CD14-positive monocyte (primary cell): ENCODE data around the gene GEN1. TPM values are rescaled to one million over a fixed set of nuclear protein-coding genes. Genes with fewer than 3 reads are reported as not detected.
A peak's percentile ranks its signal among the peaks of the same experiment; 100 is the strongest.

ENCODE experiments used
- DNase-seq, 3 donors: peaks; one replicate each; pipeline ENCODE4 v3.0.0-alpha.2; 2011 to 2022
- H2AFZ ChIP-seq: 2 replicates; pipeline ENCODE4 v1.6.0; 2012; ENCODE audit warnings: mild to moderate bottlenecking, low read depth, low read length, inconsistent platforms; ENCODE audit not compliant: insufficient read depth, poor library complexity, severe bottlenecking
- H3K27ac ChIP-seq, 2 donors: 1 replicate in 1 of 2; 2 replicates in 1 of 2; pipeline ENCODE4 v1.5.1; 2012 to 2013; ENCODE audit warnings: low read length in 2 of 2, control low read depth in 1 of 2, inconsistent platforms in 1 of 2, low read depth in 1 of 2, mild to moderate bottlenecking in 1 of 2
- H3K27me3 ChIP-seq, 2 donors: one replicate each; pipeline versions ENCODE4 v1.6.0 to v1.6.1; 2011 to 2013; ENCODE audit warnings: low read length in 2 of 2; ENCODE audit not compliant: control insufficient read depth in 2 of 2, insufficient read depth in 2 of 2
- H3K36me3 ChIP-seq, 2 donors: replicated peaks in 1 of 2; 1 replicate in 1 of 2; 2 replicates in 1 of 2; pipeline versions ENCODE4 v1.5.1 to v1.6.1; 2012 to 2013; ENCODE audit warnings: low read length in 2 of 2, control low read depth in 1 of 2, inconsistent platforms in 1 of 2, mild to moderate bottlenecking in 1 of 2; ENCODE audit not compliant: insufficient read depth in 2 of 2, control insufficient read depth in 1 of 2
- H3K4me1 ChIP-seq, 2 donors: 1 replicate in 1 of 2; 2 replicates in 1 of 2; pipeline versions ENCODE4 v1.5.1 to v1.6.1; 2012 to 2013; ENCODE audit warnings: low read length in 2 of 2, control low read depth in 1 of 2, inconsistent platforms in 1 of 2, mild to moderate bottlenecking in 1 of 2, moderate library complexity in 1 of 2; ENCODE audit not compliant: insufficient read depth in 2 of 2, control insufficient read depth in 1 of 2
- H3K4me2 ChIP-seq: replicated peaks from 2 replicates; pipeline ENCODE3; 2012; ENCODE audit warnings: low read length, moderate library complexity, mild to moderate bottlenecking; ENCODE audit not compliant: poor library complexity, severe bottlenecking; ENCODE audit errors: extremely low read depth
- H3K4me3 ChIP-seq, 3 experiments: fragments of 200-600 bp in 1 of 3; sonication (generic) in 1 of 3; replicated peaks in 1 of 3; 1 replicate in 2 of 3; 2 replicates in 1 of 3; pipeline ENCODE4 v1.5.1; 2011 to 2013; ENCODE audit warnings: low read length in 3 of 3, mild to moderate bottlenecking in 3 of 3, control low read depth in 2 of 3, low read depth in 2 of 3, inconsistent platforms in 1 of 3, moderate library complexity in 1 of 3
- H3K79me2 ChIP-seq: 2 replicates; pipeline ENCODE4 v1.6.0; 2012; ENCODE audit warnings: mild to moderate bottlenecking, control low read depth, inconsistent platforms, low read length, moderate library complexity; ENCODE audit not compliant: insufficient read depth
- H3K9ac ChIP-seq: 2 replicates; pipeline ENCODE4 v1.6.0; 2017; ENCODE audit warnings: low read length, mild to moderate bottlenecking; ENCODE audit not compliant: insufficient read depth, poor library complexity, severe bottlenecking
- H3K9me3 ChIP-seq, 2 donors: replicated peaks in 1 of 2; 1 replicate in 1 of 2; 2 replicates in 1 of 2; pipeline versions ENCODE4 v1.5.1 to v1.6.1; 2012 to 2013; ENCODE audit warnings: low read length in 2 of 2, control low read depth in 1 of 2; ENCODE audit not compliant: control insufficient read depth in 1 of 2, insufficient read depth in 1 of 2
- H4K20me1 ChIP-seq: 2 replicates; pipeline ENCODE4 v1.6.0; 2012; ENCODE audit warnings: mild to moderate bottlenecking, low read length, control low read depth, moderate library complexity; ENCODE audit not compliant: insufficient read depth
- H3K27ac Mint-ChIP-seq, 7 donors: one replicate each; pipeline ENCODE4 v1.8.0; 2020; ENCODE audit warnings: mild to moderate bottlenecking in 7 of 7, mixed read lengths in 7 of 7, moderate library complexity in 6 of 7, inconsistent platforms in 2 of 7
- H3K27me3 Mint-ChIP-seq, 3 donors: one replicate each; pipeline ENCODE4 v1.8.0; 2021 to 2022; ENCODE audit warnings: low read depth in 3 of 3, mild to moderate bottlenecking in 3 of 3, mixed read lengths in 3 of 3, moderate library complexity in 3 of 3, inconsistent platforms in 1 of 3
- H3K36me3 Mint-ChIP-seq, 2 donors: one replicate each; pipeline ENCODE4 v1.8.0; 2020; ENCODE audit warnings: mixed read lengths in 2 of 2, inconsistent platforms in 1 of 2, mild to moderate bottlenecking in 1 of 2
- H3K4me1 Mint-ChIP-seq: one replicate; pipeline ENCODE4 v1.8.0; 2020; ENCODE audit warnings: mild to moderate bottlenecking, mixed read lengths
- H3K4me3 Mint-ChIP-seq, 2 donors: one replicate each; pipeline ENCODE4 v1.8.0; 2020; ENCODE audit warnings: mild to moderate bottlenecking in 2 of 2, mixed read lengths in 2 of 2, moderate library complexity in 1 of 2
- H3K9me3 Mint-ChIP-seq, 7 donors: one replicate each; pipeline ENCODE4 v1.8.0; 2020 to 2022; ENCODE audit warnings: mixed read lengths in 7 of 7, mild to moderate bottlenecking in 6 of 7, moderate library complexity in 6 of 7, inconsistent platforms in 2 of 7
- WGBS: methylation state at CpG from one replicate; pipeline ENCODE4 v1.1.5; 2013; ENCODE audit warnings: missing lambda C conversion rate; ENCODE audit not compliant: insufficient coverage; 5-methylcytosine and 5-hydroxymethylcytosine counted together
- intact Hi-C, 2 donors: fragments of 100-400 bp; cut with micrococcal nuclease; formaldehyde crosslinking; loops; one replicate each; pipeline versions ENCODE4 v1.15.0 to v1.15.1; 2023
- polyA plus RNA-seq, 3 donors: library from polyadenylated mRNA; depleted of rRNA in 1 of 3; unstranded in 2 of 3; stranded (reverse) in 1 of 3; fragments of 300-500 nt in 2 of 3; fragments of >200 nt in 1 of 3; fragmentation: Illumina TruSeq in 2 of 3; gene quantifications; 1 replicate in 2 of 3; 2 replicates in 1 of 3; pipeline ENCODE4 v1.2.3, GENCODE V29; 2012 to 2021
- TF ChIP-seq, protein P1 (sequence below): fragments of 200-600 bp; IDR thresholded peaks from one replicate; pipeline ENCODE4 v1.8.0; 2022; ENCODE audit warnings: antibody characterized with exemption, mild to moderate bottlenecking

GEN1 gene
- polyA plus RNA-seq, 3 donors = 0.79 to 3.6 (median 0.96) TPM

DNA sequence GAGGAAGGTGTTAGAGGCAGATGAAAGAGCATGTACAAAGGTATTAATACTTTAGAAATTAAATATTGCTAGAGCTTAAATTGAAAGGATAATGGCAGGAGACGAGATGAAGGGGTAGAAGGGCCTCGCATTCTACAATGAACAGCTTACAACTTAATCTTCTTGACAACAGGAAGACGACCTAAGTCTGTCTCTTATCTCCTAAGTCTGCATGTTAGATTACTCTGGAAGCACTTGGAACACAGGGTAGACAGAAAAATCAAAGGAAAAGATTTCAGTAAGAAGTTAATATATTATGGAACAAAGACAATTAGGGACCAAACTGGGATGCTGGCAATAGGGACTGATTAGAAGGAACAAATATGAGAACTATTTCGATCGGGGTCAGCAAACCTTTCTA, 35.2 kb upstream of the GEN1 start:
- no peaks in the 10 kb centered on the region for H3K27me3 ChIP-seq
- H3K4me3 ChIP-seq = no peak overlapping the region
- Mint-ChIP-seq H3K27me3 (no peaks in the 10 kb centered on the region), H3K9me3 (peaks cover 0 to 3% (median 0%) of the 10 kb centered on the region in 7 donors), H3K36me3 (peaks cover 44 to 62% of the 10 kb centered on the region in 2 donors), H3K4me3 (no peak overlapping the region), H3K4me1 (no peaks in the 10 kb centered on the region), H3K27ac (no peak overlapping the region)
- H3K27ac ChIP-seq = no peak overlapping the region
- H3K79me2 ChIP-seq = no peaks in the 10 kb centered on the region
- no peak overlapping the region for H3K4me2 ChIP-seq
- peaks cover 55 to 96% of the 10 kb centered on the region in 2 donors for H3K36me3 ChIP-seq
- H4K20me1 ChIP-seq = no peaks in the 10 kb centered on the region
- no peak overlapping the region for H2AFZ ChIP-seq
- H3K4me1 ChIP-seq = no peaks in the 10 kb centered on the region
- no CpG with 5 or more reads among the region's 5 CpGs for WGBS
- no peaks in the 10 kb centered on the region for H3K9me3 ChIP-seq
- no peak overlapping the region for H3K9ac ChIP-seq
- no peak for DNase-seq
- TF ChIP-seq, protein P1, sequence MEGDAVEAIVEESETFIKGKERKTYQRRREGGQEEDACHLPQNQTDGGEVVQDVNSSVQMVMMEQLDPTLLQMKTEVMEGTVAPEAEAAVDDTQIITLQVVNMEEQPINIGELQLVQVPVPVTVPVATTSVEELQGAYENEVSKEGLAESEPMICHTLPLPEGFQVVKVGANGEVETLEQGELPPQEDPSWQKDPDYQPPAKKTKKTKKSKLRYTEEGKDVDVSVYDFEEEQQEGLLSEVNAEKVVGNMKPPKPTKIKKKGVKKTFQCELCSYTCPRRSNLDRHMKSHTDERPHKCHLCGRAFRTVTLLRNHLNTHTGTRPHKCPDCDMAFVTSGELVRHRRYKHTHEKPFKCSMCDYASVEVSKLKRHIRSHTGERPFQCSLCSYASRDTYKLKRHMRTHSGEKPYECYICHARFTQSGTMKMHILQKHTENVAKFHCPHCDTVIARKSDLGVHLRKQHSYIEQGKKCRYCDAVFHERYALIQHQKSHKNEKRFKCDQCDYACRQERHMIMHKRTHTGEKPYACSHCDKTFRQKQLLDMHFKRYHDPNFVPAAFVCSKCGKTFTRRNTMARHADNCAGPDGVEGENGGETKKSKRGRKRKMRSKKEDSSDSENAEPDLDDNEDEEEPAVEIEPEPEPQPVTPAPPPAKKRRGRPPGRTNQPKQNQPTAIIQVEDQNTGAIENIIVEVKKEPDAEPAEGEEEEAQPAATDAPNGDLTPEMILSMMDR = no peak
- intact Hi-C loops = loop anchor here in 1 of 2 donors (1.0 kb wide), 1 partner anchor 112 kb away; no protein-coding TSS in a partner anchor

DNA sequence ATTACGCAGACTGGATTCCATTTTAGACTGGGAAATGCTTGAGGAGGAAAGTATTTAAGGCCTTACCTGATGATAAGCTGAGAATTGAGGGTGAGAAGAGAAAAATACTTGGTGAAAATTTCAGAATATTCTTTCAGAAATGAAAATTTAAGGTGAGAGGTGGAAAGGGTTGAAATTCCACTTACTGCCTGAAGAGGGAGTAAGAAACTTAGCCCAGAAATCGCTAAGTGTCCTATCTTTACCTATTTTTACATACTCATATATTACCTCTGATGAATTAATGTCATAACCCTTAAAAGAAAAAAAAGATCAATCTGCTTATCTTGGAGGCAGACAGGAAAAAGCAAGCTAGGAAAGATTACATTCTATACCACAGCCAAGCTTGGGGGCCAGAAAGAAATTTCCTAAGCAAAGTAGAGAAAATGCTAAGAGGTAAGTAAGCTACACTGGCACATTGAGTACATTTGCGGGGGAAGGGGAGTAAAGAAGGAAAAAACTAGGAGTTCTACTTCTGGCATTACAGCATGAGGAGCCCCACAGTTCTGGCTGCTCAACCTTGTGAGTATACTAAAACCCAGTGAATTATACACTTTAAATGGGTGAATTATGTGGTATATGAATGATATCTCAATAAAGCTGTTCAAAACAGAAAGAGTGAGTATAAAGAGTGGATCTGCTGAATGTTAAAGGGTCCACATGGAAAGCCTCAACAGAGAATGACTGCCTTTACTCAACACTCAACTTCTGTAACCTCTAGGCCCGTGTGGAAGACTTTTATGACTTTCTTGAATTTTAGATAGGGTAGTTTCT, 34.2 kb upstream of the GEN1 start:
- H3K79me2 ChIP-seq = no peaks in the 10 kb centered on the region
- DNase-seq = peak in 2 of 3 donors; percentile 8 to 13
- no peak overlapping the region for H3K27ac Mint-ChIP-seq
- H3K9me3 ChIP-seq = no peaks in the 10 kb centered on the region
- no peak overlapping the region for H3K4me3 Mint-ChIP-seq
- H3K9me3 Mint-ChIP-seq = peaks cover 0 to 3% (median 0%) of the 10 kb centered on the region in 7 donors
- intact Hi-C loops = loop anchor here (1.0 to 10.0 kb wide), 2 partner anchors 111 to 115 kb away; no protein-coding TSS in a partner anchor
- H4K20me1 ChIP-seq = no peaks in the 10 kb centered on the region
- H3K27ac ChIP-seq = no peak overlapping the region
- H3K9ac ChIP-seq = no peak overlapping the region
- no peak overlapping the region for H2AFZ ChIP-seq
- 100% methylated on average over 1 of the region's 4 CpGs for WGBS
- no peaks in the 10 kb centered on the region for H3K27me3 ChIP-seq
- H3K4me1 Mint-ChIP-seq = no peaks in the 10 kb centered on the region
- peaks cover 41 to 52% of the 10 kb centered on the region in 2 donors for H3K36me3 Mint-ChIP-seq
- H3K27me3 Mint-ChIP-seq = no peaks in the 10 kb centered on the region
- no peak overlapping the region for H3K4me2 ChIP-seq
- H3K4me3 ChIP-seq = no peak overlapping the region
- TF ChIP-seq, protein P1 = peak; percentile 93
- peaks cover 55 to 95% of the 10 kb centered on the region in 2 donors for H3K36me3 ChIP-seq
- H3K4me1 ChIP-seq = no peaks in the 10 kb centered on the region
